Right kidney (tissue), 1 donor: Measurements from ENCODE around the gene TMEM272.

Experiments used
- DNase-seq: peaks from one replicate; pipeline ENCODE4 v3.0.0-alpha.2; 2016

Gene TMEM272

DNA sequence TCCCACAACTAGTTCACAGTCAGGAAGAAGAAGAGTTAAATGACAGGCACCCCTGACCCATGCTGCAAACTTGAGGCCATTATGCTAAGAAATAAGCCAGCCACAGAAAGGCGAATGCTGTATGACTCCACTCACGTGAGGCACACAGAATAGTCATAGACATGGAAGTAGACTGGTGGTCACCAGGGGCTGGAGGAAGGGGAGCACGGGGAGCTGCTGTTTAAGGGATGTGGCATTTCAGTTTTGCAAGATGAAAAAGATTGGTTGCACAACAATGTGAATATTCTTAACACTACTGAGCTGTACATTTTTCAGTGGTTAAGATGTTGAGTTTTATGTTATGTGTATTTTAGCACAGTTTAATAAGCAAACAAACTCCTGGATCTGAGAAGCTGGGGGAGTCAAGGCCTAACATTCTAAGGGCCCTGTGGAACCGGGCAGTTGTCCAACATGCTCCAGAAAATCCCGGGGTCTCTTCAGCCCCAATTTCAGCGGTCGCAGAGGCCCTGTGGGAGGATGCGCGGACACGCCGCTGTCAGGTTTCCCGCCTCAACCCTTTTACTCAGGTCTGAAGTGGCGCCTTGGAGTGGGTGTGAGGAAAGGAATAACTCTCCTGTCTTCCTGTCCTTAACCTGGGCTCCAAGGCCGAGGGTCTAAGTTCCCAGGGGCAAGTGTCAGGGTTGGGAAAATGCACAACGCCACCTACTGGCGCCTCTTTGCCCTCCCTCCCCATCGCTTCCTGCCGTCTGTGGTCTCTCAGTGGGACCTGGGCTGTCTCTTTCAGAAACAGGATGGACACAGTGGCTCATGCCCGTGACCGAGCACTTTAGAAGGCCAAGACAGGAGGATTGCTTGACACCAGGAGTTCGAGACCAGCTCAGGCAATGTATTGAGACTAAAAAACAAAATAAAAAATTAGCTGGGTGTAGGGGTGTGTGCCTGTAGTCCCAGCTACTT lies 4.4 kb upstream of the TMEM272 start:
- DNase-seq: no peak

DNA sequence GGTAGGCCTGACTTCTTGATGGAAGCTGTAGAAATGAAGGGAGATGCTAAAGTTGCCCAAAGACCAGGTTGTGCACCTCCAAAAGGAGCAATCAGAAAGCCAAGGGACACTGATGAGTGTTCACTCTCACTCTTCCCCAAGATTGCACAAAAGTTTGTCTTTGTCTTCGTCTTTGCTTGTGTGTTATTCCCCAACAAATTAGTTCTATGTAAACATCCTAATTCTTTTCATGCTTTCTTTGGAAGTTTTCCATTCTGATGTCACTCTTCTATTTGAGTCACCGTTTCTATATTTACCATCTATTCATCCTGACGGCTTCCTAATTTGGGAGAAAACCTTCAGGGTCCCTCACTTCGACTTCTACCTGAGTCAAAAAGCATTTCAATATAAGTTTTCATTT lies 3.7 kb upstream of the TMEM272 start:
- DNase-seq: no peak

DNA sequence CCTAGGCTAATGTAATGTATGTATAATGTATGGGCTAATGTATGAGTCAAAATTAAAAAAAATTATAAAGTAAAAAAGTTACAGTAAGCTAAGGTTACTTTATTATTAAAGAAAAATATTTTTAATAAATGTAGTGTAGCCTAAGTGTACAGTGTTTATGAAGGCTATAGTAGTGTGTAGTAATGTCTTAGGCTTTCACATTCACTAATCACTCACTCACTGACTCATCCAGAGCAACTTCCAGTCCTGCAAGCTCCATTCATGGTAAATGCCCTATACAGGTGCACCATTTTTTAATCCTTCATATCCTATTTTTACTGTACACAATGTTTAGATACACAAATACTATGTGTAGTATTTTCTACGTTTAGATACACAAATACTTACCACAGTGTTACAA lies 1.8 kb upstream of the TMEM272 start:
- DNase-seq: no peak

DNA sequence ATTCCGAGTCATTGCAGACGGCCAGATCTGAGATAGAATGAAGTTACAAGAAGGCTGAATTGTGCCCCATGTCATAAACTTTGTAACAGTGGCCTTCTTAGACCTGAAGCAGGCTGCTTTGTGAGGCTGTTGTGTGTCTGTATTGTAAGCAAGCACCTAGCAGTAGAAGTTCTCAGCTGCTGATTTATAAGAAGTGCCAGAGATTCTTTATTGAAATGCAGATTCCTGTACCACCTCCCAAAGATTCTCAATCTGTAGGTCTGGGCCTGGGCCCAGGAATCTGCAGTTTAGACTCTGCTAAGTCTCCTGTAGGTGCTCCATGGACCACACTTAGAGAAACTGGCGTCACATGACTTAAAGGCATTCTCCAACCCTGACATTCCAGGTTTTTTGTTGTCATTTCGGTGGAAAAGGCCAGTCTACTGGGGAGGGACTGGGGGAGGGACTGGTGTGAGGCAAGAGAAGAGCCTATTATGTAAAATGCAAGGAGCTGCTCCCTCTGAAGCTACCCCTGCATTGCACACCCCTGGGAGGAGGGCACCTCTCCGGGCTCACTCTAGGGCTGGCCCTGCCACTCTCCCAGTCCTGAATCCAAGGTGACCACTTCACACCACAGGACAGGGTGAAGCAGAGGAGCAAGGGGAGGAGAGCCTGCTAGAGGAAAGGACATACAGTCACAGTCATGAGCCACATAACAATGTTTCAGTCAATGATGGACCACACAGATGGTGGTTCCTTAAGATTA lies 769 bp upstream of the TMEM272 start:
- DNase-seq: no peak

DNA sequence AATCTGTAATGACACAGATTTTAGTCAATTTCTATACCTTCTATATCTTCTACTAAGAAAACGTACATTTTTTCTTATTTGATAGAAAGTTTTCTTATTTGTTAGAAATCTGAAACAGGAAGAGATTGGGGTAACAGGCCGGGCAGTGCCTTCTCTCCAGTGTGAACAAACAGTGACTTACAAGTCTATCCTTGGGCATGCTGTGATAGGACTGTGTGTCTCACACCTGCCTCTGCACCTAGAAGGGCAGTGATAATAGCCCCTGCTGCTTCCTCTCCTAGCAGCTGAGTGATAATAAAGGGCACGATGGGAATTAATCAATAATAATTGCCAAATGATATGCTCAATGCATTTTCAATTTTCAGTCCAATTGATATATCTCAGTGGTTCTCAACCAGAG lies 1.4 kb downstream of the TMEM272 start:
- no peak for DNase-seq

DNA sequence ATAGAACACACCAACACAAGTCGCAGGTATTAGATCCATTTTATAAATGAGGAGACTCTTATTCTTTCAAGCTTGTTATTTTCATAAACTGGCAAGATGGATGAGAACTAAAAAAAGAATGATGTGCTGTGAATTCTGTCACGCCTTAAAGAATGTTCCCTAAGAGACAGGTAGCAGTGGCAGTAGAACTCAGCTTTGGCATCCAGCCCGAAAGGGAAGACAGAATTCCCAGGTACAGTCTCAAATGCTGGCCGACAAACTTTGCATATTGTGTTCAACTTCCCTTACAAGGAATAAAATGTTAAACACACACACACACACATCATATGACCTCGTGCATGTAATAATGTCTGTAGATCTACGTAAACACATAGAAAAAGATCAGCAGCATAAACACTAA lies 3.2 kb downstream of the TMEM272 start:
- no peak for DNase-seq

DNA sequence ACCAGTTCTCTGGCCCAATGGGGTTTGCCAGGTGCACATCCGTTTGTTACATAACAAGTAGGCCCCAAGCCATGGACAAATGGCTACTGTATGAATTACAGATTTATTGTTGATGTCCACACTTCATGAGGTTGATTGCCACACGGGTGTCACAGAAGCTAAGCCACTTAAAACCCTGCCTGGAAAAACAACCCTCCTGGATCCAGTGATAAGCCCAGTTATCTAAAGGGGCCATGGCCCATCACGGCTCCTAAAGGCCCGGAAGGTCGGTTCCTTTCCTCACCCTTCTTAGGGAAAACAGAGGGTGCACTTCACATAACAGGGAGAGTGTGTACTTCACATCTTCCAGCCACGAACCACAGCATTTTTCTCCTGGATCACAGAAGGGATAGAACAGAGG lies 4.1 kb downstream of the TMEM272 start:
- DNase-seq: no peak

DNA sequence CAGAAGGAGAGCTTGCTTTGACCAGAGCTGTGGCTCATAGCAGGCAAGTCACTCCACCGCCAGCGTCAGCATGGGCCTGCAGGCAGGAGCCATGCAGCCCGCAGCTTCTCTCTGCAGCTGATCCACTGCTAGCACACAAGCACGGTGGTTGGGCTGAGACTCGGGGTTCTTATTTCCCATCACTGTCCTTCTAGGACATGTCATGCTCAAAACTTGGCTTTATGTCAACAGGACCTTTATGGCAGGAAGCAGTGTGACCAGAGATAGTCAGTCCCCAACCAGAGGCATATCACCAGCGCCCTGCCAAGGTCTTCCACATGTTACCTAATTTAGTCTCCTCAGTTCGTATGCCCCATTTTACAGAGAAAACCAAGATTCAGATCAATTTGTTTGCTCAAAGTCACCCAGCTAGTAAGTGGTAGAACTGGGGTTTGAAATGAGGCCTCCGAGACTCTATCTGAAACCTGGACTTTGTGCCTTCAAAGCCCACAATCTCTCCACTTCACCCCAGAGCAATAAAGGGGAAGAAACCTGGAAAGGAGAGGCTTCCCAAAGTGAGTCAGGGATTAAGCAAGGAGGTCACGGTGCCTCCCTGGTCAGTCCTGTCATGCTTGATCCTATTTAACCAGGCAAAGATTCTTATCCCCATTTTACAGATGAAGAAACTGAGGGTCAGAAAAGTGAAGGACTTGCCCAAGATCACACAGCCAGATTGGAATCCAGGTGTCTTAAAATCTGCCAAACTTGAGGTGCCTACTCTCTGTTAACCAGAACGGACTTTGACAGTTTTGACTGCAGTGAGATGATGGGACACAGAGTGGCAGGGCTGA lies 5.1 kb downstream of the TMEM272 start:
- DNase-seq: no peak

DNA sequence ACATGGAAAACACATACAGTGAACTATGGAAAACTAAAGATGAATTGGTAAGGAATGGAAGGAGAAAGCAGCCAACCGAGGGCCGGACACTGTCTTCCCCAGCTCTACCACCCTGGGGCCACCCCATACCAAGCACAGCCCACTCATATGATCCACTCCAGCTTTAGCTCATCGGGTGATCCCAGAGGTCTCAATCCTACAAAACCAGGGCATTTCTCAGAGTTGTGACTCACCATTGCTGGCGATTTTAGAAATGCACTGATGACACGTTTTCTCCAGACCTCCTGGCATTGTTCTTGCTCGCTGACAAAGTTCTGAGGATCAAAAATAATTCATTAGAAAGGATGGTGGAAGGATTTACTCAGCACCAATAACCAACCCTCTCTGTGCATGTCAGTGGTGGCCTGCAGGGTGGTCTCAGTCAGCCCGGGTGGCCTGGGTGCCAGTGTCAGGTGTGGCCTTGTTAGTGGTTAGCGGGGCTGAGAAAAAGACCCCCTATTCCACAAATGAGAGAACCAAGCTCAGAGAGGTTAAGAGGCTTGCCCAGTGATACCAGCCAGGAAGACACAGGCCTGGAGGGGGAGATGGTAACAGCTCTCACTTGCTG lies 6.6 kb downstream of the TMEM272 start:
- no peak for DNase-seq

DNA sequence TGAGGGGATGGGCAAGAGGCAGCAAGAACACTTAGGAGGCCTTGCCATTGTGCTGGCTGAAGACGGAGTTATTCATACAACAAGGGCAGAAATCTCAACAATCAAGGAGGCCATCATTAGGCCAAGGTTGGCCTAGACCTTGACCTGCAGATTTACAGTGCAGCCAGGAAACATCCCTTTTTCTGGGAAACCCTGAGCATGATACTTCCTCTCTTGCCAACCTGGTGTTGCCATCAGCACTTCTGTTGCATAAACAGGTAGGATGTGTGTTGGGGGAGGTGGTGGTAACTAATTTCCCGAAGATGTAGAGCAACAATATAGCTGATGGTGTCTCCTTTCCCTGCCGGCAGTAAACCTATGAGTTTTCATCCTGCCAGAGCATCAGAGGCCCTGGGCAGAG lies 8.0 kb downstream of the TMEM272 start:
- DNase-seq: no peak

DNA sequence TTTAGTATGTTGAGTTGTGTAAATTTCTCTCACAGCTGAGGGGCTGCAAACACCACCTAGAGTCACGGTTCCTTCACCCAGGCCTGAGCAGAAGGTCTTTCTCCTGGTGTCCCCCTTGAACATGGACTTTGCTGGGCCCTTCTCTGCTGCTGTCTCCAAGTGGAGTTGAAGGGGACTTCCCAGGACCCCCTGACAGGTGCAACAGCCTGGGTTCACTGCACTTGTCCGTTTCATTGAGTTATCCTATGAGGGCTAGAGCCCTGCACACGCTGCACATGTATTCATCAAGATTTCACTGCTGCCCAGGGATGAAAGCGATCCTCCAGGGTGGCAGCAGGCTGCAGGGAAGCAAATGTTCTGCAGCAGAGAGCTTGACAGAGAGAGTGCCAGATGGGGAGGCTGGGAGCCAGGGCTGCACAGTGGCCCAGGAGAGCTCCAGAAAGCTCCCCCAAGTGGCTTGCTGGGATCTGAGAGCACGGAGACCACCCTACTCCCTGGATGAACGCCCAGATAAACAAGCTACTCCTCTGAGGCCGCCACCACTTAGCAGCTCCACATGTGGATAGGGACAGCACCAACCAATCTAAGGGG lies 10.3 kb downstream of the TMEM272 start:
- no peak for DNase-seq

DNA sequence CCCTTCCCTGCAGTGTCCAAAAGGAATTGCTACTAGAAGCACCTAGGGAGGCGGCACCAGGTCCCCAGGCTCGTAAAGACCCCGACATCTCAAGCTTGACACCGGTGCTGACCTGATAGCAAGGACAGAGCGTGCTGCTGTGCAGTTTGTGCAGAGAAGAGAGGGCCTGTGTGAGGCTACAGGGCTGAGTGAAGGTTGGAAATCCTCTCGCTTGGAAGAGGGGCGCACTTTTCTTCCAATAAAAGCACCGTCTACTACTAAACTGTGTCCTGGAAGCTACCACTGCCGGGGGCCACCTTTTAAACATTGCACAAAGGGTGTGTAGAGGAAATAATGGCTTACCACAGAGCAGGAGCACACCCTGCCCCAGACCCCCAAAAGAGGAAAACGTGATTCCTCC lies 11.0 kb downstream of the TMEM272 start:
- no peak for DNase-seq

DNA sequence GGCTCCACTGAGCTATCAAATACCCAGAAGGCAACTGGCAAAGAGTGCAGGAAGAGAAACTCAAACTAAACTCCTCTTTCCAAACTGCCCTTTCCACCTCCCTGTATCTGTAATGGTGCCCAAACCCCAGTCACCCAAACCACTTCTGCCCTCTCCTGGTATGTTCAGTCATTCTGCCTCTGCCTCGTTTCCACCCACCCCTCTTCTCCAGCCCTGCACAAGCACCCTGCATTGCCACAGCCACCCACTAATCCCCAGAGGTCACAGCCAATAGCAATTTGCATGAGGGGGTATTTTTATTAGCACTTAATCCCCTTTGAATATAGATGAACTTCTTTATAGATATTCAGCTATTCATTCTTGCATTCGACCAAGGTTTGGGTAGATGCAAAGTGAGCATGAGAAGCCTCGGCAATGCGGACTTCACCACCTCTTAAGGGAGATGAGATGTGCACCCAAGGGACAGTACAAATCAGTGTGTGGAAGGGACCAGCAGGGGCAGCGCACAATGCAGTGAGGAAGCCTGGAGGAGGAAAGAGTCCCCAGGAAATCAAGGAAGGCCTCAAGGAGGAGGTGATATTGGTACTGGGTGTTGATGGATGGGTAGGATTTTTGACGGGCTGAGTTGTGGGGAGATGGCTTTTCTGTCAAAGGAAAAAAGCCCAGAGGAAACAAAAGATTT lies 12.4 kb downstream of the TMEM272 start:
- DNase-seq: no peak

DNA sequence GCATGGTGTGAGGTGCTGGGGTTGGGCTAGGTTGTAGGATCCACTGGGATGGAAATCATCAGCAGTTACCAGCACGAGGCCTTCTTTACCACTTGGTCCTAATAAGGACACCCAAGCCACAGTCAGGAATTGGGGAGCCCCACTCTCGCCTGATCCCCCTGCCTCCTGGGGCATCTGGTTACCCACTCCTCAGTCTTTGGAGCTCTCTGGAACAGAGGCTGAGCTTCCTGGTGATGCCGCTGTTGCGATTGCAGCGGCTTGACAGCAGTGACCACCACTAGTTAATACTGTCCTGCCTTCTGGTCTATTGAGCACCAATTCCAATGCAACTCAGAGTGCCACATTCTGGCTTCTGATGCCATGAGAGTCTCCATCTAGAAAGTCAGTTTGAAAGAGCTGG lies 13.5 kb downstream of the TMEM272 start:
- DNase-seq: no peak

DNA sequence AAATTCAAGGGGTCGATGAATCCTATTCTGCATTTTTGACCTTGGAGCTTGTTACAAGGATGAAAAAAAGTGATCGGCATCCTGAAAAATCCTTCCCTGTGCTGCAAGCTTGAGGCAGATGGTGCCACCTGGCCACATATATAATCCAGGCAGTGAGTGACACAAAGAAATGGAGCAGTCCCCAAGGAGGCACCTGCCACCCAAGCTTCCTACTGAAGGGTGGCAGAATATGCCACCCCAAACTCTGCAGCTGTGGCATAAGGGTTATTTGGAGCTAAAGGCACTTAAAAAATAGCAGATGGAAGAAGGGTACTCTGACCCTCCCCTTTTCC lies 15.4 kb downstream of the TMEM272 start:
- no peak for DNase-seq

DNA sequence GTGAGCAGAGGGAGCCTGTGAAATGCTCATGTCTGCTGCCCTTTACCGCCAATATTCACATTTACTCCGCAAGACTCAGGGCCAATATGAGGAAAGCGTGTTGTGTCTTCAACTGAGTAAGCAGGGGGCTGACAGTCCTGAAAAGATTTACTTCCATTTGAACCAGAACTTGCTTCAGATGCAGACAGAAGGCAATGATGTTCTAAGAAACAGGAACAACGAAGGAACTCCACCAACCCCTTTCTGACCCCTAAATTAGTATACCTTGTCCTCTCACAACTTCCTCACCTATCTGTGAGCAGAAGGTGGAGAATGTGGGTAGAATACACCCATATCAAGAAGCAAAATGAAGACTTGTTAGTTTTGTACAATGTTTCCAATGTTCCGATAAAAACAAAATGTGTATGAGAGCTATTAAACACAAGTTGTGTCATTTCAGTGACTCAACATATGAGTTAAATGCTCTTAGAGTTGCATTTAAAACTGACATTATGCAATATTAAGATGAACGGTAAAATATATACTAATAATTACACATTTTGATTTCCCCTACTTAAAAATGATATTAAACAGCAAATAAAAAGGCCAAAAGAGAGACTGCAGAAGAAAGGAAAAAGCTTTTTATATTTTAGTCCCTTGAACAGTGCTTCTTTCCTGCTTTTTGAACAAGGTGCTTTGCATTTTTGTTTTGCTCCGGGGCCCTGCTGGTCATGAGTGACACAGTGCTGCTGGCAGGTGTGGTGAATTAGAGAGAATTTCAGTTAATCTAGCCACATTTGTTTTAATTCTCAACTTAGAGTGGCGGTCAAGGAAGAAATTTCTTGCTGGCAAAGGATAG lies 16.0 kb downstream of the TMEM272 start:
- DNase-seq: no peak

DNA sequence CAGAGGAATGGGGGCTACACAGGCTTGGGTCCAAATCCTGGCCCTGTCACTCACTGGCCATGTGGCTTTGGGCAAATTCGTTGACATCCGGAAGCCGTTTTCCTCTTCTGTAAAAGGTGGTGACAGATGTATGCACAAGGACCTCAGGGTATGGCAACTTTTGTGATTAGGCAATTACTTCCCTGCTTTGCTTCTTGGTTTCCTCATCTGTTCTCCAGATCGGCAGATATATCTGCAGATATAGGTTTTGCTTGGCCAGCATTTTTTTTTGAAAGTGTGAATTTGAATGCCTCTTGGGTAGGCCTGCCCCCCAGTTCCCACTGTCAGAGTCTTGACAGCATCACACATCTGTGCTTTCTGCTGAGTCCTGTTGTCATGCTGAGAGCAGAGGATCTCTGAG lies 17.7 kb downstream of the TMEM272 start:
- no peak for DNase-seq

DNA sequence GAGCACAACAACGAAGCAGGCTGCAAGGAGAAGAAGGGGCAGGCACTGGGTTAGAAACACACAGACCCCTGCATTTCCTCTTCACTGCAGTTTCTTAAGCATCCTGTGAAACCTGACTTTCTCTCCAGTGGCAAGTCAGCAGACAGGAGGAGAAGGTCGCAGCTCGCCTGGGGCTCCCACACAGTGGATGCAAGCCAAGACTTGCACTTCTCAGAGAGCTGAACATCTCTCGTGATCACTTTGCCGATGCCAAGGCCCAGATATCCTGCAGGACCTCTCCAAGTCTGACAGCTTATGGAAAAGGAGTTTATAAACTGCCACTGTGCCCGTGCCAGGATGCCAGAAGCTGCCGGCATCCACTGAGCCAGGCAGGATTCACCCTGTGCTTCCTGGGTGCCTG lies 18.4 kb downstream of the TMEM272 start:
- DNase-seq: no peak

DNA sequence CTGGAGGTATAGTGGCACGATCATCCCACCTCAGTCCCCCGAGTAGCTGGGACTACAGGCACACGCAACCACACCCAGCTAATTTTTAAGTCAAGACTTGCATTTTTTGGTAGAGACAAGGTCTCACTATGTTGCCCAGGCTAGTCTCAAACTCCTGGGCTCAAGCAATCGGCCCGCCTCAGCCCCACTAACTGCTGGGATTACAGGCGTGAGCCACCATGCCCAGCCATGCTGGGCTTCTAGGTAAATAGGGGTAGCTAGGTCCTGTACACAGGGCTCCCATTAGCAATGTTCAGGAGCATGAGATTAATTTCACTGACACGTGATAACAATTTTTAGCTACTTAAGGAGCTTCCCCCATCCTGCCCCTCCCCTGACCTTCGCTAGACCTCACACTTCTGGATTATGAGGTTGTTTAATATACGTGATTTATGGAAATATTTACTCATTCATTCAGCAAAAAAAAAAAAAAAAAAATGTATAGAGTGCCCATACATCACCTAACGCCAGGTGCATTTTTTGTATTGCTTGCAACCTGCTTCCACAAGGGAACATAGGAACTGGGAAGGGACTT lies 19.2 kb downstream of the TMEM272 start:
- no peak for DNase-seq

DNA sequence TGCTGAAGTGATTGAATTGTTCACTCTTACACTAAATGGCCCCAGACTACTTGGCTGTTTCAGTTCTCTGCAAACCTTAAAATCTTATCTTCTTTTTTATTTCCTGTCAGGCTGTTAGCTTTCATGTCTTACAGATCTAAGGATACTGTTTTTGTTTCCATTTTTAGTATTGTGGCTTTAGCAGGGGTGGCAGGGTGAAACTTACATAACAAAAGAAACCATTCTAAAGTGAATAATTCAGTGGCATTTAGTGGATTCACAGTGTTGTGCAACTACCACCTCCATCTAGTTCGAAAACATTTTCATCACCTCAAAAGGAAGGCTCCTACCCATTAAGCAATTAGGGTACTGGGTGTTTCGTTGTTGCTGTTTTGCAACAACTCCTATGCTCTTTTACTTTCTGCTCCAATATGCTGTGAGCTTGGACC lies 19.8 kb downstream of the TMEM272 start:
- no peak for DNase-seq
